NCI-H2029 treated with DMSO at 0.1 percent for 48 hours (cell line): ENCODE measurements around the gene NF2.

Source experiments
- DNase-seq: peaks from one replicate; lab custom pipeline; 2025; lab: John Stamatoyannopoulos, UW

Gene NF2

DNA sequence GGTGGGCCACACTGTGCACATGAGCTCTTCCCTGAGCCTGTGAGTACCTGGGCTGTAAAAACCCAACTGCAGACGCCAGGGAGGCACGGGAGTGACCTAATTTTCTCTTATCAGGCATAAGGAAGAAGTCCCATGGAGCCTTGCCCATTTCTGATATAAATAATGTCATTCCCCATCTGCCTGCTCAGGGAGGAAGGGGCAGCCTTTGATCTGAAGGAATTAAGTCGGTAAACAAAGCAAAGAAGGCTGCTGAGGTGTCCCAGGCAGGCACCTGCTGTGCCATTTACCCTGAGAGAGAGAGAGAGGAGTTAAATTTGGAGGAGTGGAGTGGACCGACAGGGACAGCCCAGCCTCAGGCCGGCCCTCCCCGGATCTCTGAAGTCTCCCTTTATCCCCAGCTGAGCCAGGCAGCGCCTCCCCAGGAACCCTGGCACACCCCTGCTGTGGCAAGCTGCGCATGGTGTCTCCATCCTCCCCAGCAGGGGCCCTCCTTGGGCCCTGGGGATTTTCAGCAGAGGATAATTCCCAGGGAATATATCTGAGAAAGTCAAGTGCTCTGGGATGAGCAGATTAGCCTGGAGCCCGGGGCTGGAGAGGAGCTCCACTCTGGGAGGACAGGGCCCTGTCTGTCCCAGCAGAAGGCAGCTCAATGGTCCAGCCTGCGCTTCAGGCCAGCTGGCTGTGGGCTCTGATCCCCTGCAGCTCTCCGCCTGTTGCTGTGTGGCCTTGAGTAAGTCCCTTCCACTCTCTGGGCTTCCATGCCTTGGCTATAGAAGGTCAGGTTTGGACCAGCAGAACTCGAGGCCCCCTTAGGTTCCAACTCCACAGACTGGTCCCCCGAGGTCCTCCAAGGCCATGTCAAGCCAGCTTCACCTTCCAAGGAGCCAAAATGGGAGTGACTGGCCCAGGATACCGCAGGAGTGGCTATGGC is 98.8 kb downstream of the NF2 start:
- no peak for DNase-seq

DNA sequence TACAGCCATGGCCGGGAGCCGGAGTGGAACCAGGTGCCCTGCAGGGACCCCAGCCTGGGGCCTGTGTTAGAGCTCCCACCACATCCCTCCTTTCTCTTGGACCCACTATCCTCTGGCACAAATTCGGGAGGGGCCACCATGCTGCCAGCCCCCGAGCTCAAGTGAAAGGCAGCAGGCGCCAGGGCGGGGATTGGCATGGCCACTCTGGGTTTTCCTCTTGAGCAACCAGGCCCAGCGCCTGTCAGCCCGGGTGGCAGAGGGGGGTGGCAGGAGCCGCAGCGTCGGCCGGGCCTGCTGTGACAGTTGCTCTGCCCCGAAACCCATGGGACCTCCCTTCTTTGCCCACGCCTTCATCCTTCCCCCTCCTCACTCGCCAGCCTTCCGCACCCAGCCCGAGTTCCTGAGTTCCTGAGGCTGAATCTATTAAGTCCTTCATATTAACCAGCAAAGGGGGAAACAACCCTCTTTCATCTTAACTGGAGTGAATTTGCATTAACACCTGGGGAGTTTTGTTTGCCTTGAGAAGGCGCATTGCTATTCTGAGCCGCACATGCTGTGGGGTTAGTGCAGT is 99.6 kb downstream of the NF2 start:
- DNase-seq: no peak

DNA sequence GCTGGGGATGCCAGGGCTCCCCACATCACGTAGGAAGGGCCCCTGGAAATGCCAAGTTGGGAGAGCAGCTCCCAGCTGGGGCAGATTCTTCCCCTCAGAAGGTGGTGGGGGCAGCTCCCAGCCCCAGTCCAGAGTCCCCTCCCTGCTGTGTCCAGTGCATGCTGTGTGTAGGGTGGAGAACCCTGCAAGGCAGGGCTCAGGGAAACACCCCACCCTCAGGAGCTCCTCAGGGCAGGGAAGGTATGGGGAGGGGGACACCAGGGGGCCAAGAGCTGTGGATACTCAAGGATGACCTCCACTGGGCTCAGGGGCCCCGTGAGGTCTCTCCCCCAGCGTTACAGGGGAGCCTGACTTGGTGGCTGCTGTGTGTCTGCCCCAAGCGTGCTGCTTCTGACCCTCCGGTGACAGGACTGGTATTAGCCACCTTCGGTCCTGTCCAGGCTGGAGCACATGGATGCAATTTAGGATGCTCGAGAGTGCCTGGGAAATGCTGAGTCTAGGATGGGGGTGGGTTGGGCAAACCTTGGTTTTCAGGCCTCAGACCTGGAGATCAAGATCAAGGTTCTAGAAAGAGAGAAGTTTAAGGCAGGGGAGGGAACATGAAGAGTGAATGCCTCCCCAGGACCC is 100.2 kb downstream of the NF2 start:
- DNase-seq: no peak

DNA sequence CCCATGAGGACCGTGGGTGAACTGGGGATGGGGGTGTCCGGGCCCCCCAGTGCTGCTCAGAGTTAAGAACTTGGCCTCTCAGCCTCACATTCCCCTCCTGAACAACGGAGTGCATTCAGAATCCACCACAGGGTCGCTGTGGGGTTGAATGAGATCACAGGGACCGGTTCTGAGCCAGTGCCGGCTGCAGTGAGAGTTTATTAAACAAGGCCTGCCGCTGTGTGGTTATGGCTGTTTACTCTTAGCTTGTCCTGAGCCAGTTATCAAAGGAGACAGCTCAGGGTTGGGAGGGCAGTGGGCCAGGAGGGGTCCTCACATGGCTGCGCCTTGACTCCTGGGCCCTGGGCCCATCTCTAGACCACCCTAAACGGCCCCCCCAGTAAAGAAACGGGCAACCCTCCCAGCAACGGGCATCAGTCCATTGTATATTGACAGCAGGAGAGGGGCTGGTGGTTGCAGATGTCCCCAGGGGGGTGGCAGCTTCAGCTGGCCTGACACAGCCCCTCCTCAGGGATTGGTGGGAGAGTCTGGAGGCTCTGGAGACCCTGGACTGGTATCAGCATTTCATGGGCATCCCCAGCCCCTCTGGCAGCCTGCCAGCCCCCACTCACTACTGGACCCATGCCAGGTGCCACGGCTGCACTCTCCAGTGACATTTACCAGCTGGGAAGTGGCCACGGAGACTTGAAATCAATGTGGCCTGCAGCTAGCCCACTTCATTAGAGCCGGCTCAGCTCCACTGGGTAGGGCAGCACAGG is 101.3 kb downstream of the NF2 start:
- no peak for DNase-seq

DNA sequence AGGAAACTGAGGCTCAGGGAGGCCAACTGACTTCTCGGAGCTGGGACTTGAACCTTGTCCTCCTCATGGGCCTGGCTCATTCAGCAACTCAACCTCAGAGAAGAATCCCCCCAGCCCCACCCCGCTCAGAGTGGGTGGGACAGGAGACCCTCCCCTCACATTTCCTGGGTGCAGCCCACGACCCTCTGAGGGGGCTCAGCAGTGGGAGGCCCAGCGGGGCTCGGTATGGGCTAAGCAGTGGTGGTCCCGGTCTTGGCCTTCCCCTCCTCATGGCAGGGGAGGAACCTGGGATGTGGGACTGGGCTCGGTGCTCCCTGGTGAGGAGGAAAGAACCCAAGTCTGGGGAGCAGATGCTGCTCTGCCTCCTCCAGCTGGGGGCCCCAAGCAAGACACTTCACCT is 102.2 kb downstream of the NF2 start:
- no peak for DNase-seq

DNA sequence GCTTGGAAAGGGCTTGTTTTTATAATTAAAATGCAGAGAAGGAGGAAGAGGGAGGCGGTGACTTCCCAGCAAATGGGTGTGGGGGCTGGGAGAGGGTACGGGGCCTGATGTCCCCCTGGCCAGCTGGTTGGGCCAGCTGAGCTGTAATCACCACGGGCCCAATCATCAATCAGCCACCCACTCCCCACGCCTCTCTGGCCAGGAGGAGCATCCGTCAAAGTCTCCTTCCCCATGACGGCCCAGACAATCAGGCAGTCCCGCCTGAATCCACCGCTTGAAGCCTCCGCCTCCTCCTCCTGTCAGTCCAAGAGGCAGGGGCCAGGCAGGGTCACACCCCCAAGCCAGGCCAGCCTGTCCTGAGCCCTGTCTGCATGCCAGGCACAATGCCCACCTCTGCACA is 103.1 kb downstream of the NF2 start:
- no peak for DNase-seq

DNA sequence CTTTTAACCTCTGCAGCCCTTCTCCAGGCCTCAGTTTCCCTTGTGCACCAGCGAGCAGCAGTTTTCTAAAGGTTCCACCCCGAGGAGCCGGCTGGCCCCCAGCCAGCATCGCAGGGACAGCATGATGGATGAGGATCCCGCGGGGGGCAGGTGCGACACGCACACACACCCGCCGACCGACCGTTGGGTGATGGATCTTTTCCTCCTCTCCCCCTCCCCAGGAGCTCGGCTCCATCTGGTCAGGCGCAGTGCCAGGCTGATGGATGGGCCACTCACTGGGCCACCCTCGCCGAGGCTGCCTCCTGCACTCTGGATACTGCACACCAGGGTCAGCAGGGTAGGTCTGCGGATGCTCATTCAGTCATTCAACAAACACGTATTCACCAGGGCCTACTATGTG is 103.6 kb downstream of the NF2 start:
- no peak for DNase-seq

DNA sequence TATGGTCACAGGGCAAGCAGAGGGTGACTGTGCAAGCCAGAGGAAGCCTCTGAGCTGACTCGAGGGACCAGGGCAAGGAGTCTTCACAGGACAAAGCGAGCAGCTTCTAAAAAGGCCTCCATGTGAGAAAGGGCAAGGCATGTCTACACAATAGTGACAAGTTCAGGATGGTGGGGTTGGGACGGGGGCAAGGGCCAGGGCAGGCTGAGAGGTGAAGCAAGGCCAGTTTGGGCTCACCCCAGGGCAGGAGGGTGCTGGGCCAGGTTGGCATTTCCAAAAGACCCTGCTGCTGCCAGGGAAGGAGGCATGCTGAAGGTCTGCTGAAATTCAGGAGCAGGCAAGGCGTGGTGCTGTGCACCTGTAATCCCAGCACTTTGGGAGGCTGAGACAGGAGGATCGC is 104.0 kb downstream of the NF2 start:
- no peak for DNase-seq

DNA sequence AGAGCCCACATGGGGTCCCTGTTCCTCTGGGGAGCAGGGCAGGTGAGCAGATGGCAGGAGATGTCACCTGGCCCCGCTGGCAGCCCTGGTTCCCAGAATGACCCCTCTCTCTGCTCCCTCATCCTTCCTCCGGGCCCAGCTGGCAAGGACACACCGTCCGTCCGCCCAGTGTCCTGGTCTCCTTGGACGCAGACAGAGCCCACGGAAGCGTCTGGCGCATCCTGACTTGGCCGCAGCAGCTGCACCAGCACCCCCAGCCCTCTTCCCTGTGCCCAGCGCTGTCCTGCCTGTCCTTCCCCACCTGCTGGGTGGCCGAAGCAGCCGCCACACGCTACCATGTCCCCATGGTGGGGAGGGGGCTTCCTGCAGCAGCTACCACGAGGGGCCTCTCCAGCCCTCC is 106.8 kb downstream of the NF2 start:
- no peak for DNase-seq

DNA sequence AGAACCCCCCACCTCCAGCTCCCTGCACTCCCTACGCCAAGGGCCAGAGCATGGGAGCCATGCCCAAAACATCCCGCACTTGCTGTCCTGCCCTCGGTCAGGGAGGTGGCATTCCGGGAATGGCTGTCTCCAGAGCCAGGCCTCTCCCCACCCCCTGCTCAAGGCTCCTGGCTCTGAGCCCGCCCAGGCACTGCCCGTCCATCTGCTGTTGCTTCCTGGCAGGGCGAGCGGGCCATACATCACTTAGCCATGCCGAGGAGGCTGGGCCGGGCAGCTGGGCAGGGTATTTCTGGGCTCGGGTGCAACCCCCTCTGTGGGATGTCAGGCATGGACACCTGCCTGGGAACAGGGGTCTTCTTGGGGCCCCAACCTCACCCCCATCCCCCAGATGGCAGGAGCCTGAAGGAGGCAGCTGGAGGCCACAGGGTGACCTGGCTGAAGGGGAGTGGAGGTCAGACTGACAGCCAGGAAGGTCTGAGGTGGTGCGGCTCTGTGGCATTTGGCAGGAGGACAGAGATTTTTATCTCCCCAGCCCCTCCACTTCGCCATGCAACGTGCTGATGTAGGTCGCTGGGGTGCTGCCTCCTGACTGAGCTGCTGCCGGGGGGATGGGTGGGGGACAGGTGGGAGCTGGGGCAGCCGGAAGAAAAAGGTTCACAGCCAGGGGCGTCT is 107.6 kb downstream of the NF2 start:
- DNase-seq: peak; percentile 25

DNA sequence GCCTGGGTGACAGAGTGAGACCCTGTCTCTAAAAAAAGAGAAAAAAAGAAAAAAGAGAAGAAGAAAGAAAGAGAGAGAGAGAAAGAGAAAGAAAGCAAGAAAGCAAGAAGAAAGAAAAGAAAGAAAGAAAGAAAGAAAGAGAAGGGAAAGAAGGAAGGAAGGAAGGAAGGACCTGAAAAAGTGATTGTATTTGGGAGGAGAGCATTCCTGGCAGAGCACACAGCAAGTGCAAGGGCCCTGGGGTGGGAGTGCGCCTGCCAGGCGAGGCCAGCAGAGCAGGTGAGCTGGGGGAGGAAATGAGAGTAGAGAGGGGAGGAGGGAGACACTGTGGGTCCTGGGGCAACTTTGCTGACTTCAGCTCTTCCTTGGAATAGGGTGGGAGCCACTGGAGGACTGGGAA is 108.7 kb downstream of the NF2 start:
- no peak for DNase-seq

DNA sequence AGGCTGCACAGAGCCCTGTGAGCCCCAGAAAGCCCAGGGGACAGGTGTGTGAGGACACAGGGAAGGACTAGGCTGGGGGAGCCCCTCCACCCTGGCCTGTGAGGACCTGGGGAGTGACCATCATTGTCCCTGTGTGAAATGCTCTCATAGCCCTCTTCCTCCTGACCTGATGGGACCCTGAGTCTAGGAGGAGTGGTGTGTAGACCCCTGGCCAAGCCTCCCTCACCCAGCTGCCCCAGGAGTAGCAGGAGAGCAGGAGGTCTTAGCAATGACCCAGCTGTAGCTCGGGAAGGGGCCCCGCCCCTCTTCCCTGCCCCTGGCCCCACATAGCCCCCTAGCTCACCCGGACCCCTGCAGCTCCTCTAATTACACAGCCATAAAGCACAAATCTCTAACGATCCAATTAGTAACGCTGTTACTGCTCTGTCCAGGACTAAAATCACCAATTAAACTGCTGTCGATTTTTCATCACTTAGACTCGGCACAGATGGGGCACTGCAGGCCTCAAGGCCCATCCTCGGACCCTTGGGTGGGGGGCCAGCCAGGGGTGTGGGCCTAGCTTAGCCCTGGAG is 109.8 kb downstream of the NF2 start:
- no peak for DNase-seq

DNA sequence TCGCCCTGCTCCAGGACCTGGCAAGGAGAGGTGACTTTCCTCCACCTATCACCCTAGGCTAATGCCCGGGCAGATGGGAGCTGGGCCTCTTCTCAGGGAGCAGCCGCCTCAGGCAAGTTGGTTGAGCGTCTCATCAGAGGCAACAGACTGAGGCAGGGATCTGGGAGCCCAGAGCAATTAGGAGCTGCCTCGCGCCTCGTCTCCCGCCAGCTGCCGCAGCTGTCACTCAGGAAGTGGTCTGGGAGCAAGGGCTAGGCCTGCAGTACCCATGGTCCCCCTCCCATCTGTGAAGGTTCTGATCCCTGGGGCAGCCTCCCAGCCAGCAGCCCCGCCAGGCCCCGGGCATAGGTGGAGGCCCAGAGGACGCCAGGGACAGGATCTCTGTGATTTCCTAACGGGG is 111.8 kb downstream of the NF2 start:
- no peak for DNase-seq

DNA sequence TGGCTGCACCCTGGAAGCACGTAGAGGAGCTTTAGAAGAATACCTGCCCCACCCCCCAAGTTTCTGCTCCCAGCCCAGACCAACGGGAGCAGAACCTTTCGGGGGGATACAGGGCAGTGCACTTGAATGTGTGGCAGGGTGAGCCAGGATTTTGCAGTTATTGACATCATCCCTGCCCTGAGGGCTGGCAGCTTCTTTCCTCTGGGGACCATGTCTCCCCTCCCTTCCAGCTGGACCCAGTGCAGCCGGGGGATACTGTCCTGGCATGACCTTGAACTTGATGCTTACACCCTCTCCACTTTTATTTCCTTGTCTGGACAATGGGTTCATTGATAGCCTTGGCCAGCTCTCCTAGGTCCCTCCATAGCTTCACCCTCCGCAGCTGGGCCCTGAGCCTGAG is 112.3 kb downstream of the NF2 start:
- no peak for DNase-seq

DNA sequence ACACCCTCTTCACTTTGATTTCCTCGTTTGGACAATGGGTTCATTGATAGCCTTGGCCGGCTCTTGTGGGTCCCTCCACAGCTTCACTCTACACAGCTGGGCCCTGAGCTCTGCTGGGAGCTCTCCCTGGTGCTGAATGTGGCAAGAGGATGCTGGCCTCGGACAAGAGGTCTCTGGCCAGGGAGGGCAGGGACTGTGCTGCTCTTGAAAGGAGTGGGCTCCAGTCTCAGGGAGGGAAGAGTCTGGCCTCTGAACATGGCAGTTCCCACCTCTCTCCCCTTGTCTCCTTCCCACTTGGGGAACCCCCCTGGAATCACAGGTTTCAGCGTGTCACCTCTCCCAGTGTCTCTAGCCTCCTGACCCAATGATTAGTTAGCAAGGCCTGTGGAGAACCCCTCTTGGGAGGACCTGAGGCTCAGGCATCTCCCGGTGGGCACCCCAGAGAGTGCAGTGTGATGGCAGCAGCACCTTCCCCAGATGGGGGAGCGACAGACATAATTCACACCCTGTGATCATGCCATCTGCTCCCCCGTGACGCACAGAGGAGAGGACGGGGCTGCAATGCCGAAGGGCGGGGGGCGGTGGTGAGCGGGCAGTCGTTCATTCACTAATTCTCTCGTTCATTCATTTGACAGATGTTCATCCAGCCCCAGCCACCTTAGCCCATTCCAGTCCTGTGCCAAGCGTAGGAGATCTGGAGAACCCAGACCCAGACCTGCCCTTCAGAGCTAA is 113.5 kb downstream of the NF2 start:
- DNase-seq: no peak

DNA sequence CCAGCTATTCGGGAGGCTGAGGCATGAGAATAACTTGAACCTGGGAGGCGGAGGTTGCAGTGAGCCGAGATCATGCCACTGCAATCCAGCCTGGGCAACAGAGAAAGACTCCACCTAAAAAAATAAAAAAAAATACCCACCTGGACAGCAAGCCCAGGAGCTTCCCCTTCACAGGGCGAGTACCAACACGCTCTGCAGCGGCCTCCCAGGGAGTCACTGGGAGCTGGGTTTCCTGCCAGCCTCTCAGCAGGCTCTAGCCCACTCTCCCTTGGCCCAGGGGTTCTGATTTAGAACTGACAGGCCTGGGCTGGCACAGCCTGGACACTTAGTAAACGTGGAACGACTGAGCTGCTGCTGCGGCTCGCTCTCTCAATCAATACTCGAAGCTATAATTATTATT is 114.4 kb downstream of the NF2 start:
- no peak for DNase-seq

DNA sequence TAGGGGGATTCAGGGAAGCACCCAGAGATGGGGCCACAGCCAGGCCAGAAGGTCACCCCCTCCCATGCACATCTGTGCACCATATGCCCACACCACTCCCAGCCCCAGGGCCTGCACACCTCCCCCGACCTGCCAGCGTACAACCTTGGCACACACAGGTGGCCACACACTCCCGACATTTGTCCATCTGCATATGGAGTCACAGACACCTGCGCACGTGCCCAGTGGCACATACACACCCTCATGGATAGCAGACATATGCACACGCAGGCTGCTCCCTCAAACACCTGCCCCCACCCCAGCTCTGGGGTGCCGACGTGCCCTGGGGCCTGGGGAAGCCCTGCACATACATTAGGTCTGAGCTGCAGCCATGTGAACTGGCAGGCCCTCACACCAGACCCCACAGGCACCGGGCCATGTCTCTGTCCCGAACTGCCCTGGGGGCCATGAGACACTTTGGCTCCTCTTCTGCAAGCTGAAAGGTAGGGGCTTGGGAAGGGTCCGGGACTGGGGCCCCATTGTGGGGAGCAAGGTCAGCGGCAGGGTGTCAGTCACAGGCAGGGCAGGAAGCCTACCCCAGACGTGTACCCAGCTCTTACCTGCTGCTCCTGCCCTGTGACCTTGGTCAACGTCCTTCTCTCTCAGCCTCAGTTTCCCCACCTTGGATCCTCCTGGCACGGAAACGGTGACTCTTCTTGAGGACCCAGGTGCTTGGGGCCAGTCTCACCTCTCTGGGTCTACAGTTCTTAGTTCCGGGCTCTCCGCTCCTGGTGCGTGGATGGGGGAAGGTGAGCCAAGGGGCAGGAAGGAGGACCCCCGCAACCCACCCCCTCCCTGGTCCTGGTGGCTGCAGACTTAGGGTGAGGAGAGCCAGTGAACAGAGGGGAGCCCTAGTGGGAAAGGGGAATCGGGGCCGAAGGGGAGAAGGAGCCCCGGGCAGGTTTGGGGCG is 115.8 kb downstream of the NF2 start:
- DNase-seq: no peak

DNA sequence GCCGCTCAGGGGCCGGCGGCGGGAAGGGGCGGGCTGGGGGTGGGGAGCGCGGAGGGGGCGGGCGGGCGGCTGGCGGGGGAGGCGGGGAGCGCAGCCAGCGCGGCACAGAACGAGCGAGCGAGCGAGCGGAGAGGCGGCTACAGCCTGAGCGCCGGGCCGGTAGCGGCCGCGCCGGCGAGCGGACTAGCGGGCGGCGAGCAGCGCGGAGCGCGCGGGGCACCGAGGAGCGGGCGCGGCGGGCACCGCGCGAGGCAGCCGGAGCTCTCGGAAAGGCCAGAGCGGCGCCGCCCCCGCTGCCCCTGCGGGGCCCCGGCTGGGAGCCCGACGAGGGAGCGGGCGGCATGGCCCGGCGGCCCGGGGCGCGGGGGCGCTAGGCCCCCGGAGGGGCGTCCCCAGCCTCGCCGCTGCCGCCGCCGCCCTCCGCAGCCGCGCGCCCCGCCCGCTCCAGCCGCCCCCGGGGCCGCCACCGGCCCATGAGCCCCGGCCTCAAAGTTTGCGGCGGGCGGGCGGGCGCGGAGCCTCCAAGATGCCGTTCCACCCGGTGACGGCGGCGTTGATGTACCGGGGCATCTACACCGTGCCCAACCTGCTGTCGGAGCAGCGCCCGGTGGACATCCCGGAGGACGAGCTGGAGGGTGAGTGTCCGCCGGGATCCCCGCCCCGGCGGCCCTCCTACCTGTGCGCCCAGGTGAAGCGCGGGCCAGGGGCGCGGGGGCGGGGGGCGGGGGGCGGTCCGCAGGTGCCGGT is 116.6 kb downstream of the NF2 start, which contains the start of gene CABP7:
TSS of gene CABP7 (plus strand) at position 105 of the 747 bp plus-strand sequence. CDS start at position 527, 422 bp downstream.
- no peak for DNase-seq

DNA sequence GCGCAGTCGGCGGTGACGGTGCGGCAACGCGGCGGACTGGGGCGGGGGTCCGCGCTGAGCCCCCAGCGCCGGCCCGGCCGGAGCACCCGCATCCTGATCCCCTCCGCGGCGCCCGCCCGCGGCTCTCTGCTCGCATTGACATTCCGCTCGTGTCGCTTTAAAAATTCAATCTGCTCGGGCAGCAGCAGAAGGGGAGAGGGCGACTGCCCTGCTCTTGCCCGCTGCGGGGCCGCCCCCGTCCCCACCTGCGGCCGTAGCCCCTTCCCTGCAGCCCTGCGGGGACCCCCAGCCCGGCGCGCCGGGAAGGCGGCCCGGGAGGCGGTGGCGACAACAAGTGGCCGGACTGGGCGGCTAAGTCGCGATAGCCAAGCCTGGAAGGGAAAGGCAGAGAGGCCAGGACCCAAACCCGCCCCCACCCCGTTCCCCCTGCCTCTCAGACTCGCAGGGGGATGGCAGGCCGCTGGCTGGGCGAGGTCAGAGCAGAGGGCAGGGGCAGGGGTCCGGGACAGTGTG is 117.4 kb downstream of the NF2 start:
- no peak for DNase-seq
